A673 (cell line): ENCODE results near the gene PCBD1. TPM values are rescaled to one million over a fixed set of nuclear protein-coding genes. Genes with fewer than 3 reads are reported as not detected.

Source experiments
- BruUV-seq: library from RNA; stranded (reverse); fragments of 400-500 nt; replicated peaks from 2 replicates; lab custom pipeline; 2021; lab: Mats Ljungman, UMichigan
- CTCF ChIA-PET: fragments of 300-600 bp; sonication (Branson Sonifier 250); formaldehyde crosslinking; loops from one replicate; lab custom pipeline; 2022; ENCODE audit warnings: antibody characterized with exemption; lab: Charles Lee
- POLR2A ChIA-PET: fragments of 300-600 bp; sonication (Branson Sonifier 250); formaldehyde crosslinking; loops from one replicate; lab custom pipeline; 2022; ENCODE audit warnings: antibody characterized with exemption; ENCODE audit not compliant: low non-redundant PET; lab: Charles Lee
- DNase-seq: peaks from one replicate; pipeline ENCODE4 v3.0.0-alpha.2; 2015; ENCODE audit warnings: low spot score
- H3K27ac ChIP-seq: fragments of 200-600 bp; sonication (generic); 2 replicates; pipeline ENCODE4 v1.5.1; 2016; ENCODE audit warnings: mixed run types, low read depth, mild to moderate bottlenecking, mixed read lengths, antibody characterized with exemption, low read length; ENCODE audit not compliant: poor library complexity, severe bottlenecking
- H3K27me3 ChIP-seq: fragments of 200-600 bp; sonication (generic); replicated peaks from 2 replicates; pipeline ENCODE4 v1.6.1; 2017; ENCODE audit warnings: mixed run types, low read depth, mild to moderate bottlenecking, mixed read lengths, antibody characterized with exemption, low read length; ENCODE audit not compliant: insufficient read depth, poor library complexity
- H3K36me3 ChIP-seq: fragments of 200-600 bp; sonication (generic); 2 replicates; pipeline ENCODE4 v1.6.1; 2016; ENCODE audit warnings: mixed run types, mild to moderate bottlenecking, mixed read lengths, antibody characterized with exemption, low read length; ENCODE audit not compliant: insufficient read depth, poor library complexity, severe bottlenecking
- H3K4me1 ChIP-seq: fragments of 200-600 bp; sonication (generic); 2 replicates; pipeline ENCODE4 v1.6.1; 2017; ENCODE audit warnings: mixed run types, mild to moderate bottlenecking, mixed read lengths, antibody characterized with exemption, low read length; ENCODE audit not compliant: insufficient read depth, poor library complexity, severe bottlenecking
- H3K4me3 ChIP-seq: fragments of 200-600 bp; sonication (generic); 2 replicates; pipeline ENCODE4 v1.5.1; 2016; ENCODE audit warnings: low read depth, mixed run types, mild to moderate bottlenecking, mixed read lengths, low read length; ENCODE audit not compliant: poor library complexity, severe bottlenecking
- H3K9me3 ChIP-seq: fragments of 200-600 bp; sonication (generic); 2 replicates; pipeline ENCODE4 v1.6.1; 2016; ENCODE audit warnings: mixed run types, low read depth, mild to moderate bottlenecking, mixed read lengths, antibody characterized with exemption, low read length; ENCODE audit not compliant: poor library complexity, severe bottlenecking
- EZH2 ChIP-seq: fragments of 200-600 bp; sonication (generic); IDR thresholded peaks from 2 replicates; pipeline ENCODE4 v1.6.1; 2017; ENCODE audit warnings: borderline replicate concordance, low read depth, mild to moderate bottlenecking, mixed read lengths, antibody characterized with exemption, low read length; ENCODE audit not compliant: poor library complexity, severe bottlenecking
- intact Hi-C: fragments of 100-400 bp; cut with micrococcal nuclease; formaldehyde crosslinking; loops from one replicate; pipeline ENCODE4 v1.10.0; 2022; ENCODE audit not compliant: unreplicated experiment
- total RNA-seq: library from RNA; stranded (reverse); gene quantifications from 2 replicates; pipeline ENCODE4 v1.2.3, GENCODE V29; 2021
- TF ChIP-seq, protein P1 (sequence below): fragments of 300-800, 200-600 bp; sonication (generic); conservative IDR thresholded peaks from 2 replicates; pipeline ENCODE4 v1.5.1; 2017; ENCODE audit warnings: low read depth, mild to moderate bottlenecking, antibody characterized with exemption, low read length, moderate library complexity, mixed read lengths

Gene PCBD1
- total RNA-seq, 1 experiment from 2014 or later, result 41.2 TPM

- Histone ChIP-seq H3K27me3 (no peaks in the 10 kb centered on the region), H3K4me1 (no peaks in the 10 kb centered on the region), H3K36me3 (no peaks in the 10 kb centered on the region), H3K9me3 (no peaks in the 10 kb centered on the region), H3K4me3 (no peak overlapping the region), H3K27ac (no peak overlapping the region)
- BruUV-seq, result no TSS peak
- intact Hi-C loops, result no loop called here
- no peak for DNase-seq
- POLR2A ChIA-PET, result no interaction called here
- CTCF ChIA-PET, result no interaction called here
- TF ChIP-seq, protein P1, sequence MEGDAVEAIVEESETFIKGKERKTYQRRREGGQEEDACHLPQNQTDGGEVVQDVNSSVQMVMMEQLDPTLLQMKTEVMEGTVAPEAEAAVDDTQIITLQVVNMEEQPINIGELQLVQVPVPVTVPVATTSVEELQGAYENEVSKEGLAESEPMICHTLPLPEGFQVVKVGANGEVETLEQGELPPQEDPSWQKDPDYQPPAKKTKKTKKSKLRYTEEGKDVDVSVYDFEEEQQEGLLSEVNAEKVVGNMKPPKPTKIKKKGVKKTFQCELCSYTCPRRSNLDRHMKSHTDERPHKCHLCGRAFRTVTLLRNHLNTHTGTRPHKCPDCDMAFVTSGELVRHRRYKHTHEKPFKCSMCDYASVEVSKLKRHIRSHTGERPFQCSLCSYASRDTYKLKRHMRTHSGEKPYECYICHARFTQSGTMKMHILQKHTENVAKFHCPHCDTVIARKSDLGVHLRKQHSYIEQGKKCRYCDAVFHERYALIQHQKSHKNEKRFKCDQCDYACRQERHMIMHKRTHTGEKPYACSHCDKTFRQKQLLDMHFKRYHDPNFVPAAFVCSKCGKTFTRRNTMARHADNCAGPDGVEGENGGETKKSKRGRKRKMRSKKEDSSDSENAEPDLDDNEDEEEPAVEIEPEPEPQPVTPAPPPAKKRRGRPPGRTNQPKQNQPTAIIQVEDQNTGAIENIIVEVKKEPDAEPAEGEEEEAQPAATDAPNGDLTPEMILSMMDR, result no peak
- no peak for TF ChIP-seq EZH2
These were observed 22.3 kb upstream of the PCBD1 start for GRCh38 chr10:70910486-70911341.

DNA sequence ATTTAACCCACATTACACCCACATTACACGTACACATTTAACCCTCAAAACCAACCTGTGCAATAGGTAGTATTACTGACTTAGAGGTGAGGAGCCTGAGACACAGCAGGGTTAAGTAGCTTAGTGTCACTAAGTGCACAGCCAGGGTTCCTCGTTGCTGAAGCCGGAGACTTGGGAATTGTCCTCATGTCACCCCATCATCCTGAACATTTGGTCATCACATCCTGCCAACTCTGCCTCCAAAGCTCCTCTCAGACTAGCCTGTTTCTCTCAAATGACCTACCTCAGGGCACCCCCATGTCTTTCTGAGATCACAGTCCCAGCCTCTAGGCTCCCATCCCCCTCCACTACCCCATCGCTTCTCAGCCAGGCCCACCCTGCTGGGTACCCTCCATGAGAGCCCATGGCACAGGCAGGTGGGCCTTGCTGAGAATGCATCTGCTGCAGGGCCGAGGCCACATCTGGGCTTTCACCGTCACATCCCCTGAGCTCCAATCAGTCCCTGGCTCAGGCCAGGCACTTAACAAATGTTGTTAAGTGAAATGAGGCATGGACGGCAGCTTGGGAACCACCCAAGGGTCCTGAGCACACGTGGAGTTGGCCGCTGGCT lies 21.1 kb upstream of the PCBD1 start:
- DNase-seq, result no peak
- no peak overlapping the region for H3K4me3 ChIP-seq

GRCh38 chr10:70908406-70909296 lies 20.3 kb upstream of the PCBD1 start:
- intact Hi-C loops, result no loop called here
- Histone ChIP-seq H3K4me3 (no peak overlapping the region), H3K36me3 (no peaks in the 10 kb centered on the region), H3K9me3 (no peaks in the 10 kb centered on the region), H3K4me1 (peaks cover 4% of the 10 kb centered on the region), H3K27ac (no peak overlapping the region), H3K27me3 (no peaks in the 10 kb centered on the region)
- TF ChIP-seq EZH2, result no peak
- TF ChIP-seq, protein P1, result no peak
- POLR2A ChIA-PET, result no interaction called here
- BruUV-seq, result no TSS peak
- no peak for DNase-seq
- CTCF ChIA-PET, result no interaction called here

More for the DNA sequence above, 21.1 kb upstream of the PCBD1 start:
- intact Hi-C loops, result no loop called here
- Histone ChIP-seq H3K4me1 (no peaks in the 10 kb centered on the region), H3K36me3 (no peaks in the 10 kb centered on the region), H3K27me3 (no peaks in the 10 kb centered on the region), H3K9me3 (no peaks in the 10 kb centered on the region), H3K27ac (no peak overlapping the region)
- ChIA-PET CTCF (no interaction called here), POLR2A (no interaction called here)
- BruUV-seq, result no TSS peak
- no peak for TF ChIP-seq EZH2
- TF ChIP-seq, protein P1, result no peak
